SK-N-SH treated with all-trans-retinoic acid at 6 μM for 48 hours (cell line): Measurements from ENCODE around the gene CAPN8.

Source experiments
- ATAC-seq: fragments of 200-7000 bp; cut with Tn5 transposase; 3 replicates; pipeline ENCODE4 v1.9.1; 2020; ENCODE audit warnings: mild to moderate bottlenecking, moderate library complexity
- ARNTL ChIP-seq: fragments of 450-650 bp; formaldehyde crosslinking; IDR thresholded peaks from 2 replicates; pipeline ENCODE4 v1.5.0; 2020; ENCODE audit warnings: low read depth, mild to moderate bottlenecking, moderate library complexity, borderline replicate concordance
- BACH2 ChIP-seq: fragments of 250-450 bp; sonication (Bioruptor Pico); IDR thresholded peaks from 2 replicates; pipeline ENCODE4 v1.9.0; 2021; ENCODE audit warnings: mild to moderate bottlenecking, borderline replicate concordance
- CSDC2 ChIP-seq: fragments of 250-450 bp; sonication (Bioruptor Pico); IDR thresholded peaks from 2 replicates; pipeline ENCODE4 v1.5.0; 2020; ENCODE audit warnings: mild to moderate bottlenecking, moderate library complexity
- ESRRG ChIP-seq: fragments of 250-450 bp; sonication (Bioruptor Pico); IDR thresholded peaks from 2 replicates; pipeline ENCODE4 v1.6.1; 2021; ENCODE audit warnings: mild to moderate bottlenecking
- GLIS3 ChIP-seq: fragments of 250-450 bp; sonication (Bioruptor Pico); IDR thresholded peaks from 2 replicates; pipeline ENCODE4 v1.5.0; 2020; ENCODE audit warnings: mild to moderate bottlenecking, moderate library complexity
- OSR1 ChIP-seq: fragments of 250-450 bp; sonication (Bioruptor Pico); IDR thresholded peaks from 2 replicates; pipeline ENCODE4 v1.8.0; 2022; ENCODE audit warnings: moderate library complexity, mild to moderate bottlenecking, inconsistent platforms
- PPARA ChIP-seq: fragments of 250-450 bp; sonication (Bioruptor Pico); IDR thresholded peaks from 2 replicates; pipeline ENCODE4 v1.5.0; 2020; ENCODE audit warnings: mild to moderate bottlenecking, borderline replicate concordance
- RARB ChIP-seq: fragments of 250-450 bp; sonication (Bioruptor Pico); IDR thresholded peaks from 2 replicates; pipeline ENCODE4 v1.8.0; 2021; ENCODE audit warnings: mild to moderate bottlenecking, moderate library complexity
- SNAI2 ChIP-seq: fragments of 250-450 bp; sonication (Bioruptor Pico); IDR thresholded peaks from 2 replicates; pipeline ENCODE4 v1.5.0; 2020; ENCODE audit warnings: mild to moderate bottlenecking, moderate library complexity
- TCF4 ChIP-seq: fragments of 250-450 bp; sonication (Bioruptor Pico); IDR thresholded peaks from 2 replicates; pipeline ENCODE4 v1.8.0; 2021; ENCODE audit warnings: mild to moderate bottlenecking, moderate library complexity, borderline replicate concordance
- TOX ChIP-seq: fragments of 250-450 bp; sonication (Bioruptor Pico); IDR thresholded peaks from 2 replicates; pipeline ENCODE4 v1.8.0; 2021; ENCODE audit warnings: mild to moderate bottlenecking, moderate library complexity, borderline replicate concordance
- ZC3H10 ChIP-seq: fragments of 250-450 bp; sonication (Bioruptor Pico); IDR thresholded peaks from 2 replicates; pipeline ENCODE4 v1.5.1; 2021; ENCODE audit warnings: mild to moderate bottlenecking, moderate library complexity
- ZFP3 ChIP-seq: fragments of 250-450 bp; sonication (Bioruptor Pico); IDR thresholded peaks from 2 replicates; pipeline ENCODE4 v1.5.0; 2020; ENCODE audit warnings: mild to moderate bottlenecking, moderate library complexity
- ZFP30 ChIP-seq: fragments of 450-650 bp; formaldehyde crosslinking; IDR thresholded peaks from 2 replicates; pipeline ENCODE4 v1.5.0; 2022; ENCODE audit warnings: mild to moderate bottlenecking, moderate library complexity
- ZNF565 ChIP-seq: fragments of 450-650 bp; formaldehyde crosslinking; conservative IDR thresholded peaks from 2 replicates; pipeline ENCODE4 v1.5.0; 2020; ENCODE audit warnings: low read depth, mild to moderate bottlenecking, moderate library complexity
- ZNF70 ChIP-seq: fragments of 450-650 bp; formaldehyde crosslinking; IDR thresholded peaks from 2 replicates; pipeline ENCODE4 v1.5.0; 2020; ENCODE audit warnings: mild to moderate bottlenecking, moderate library complexity
- TF ChIP-seq, protein P1 (sequence below): fragments of 250-450 bp; sonication (Bioruptor Pico); IDR thresholded peaks from 2 replicates; pipeline ENCODE4 v1.8.0; 2020; ENCODE audit warnings: mild to moderate bottlenecking, moderate library complexity, borderline replicate concordance
- TF ChIP-seq, protein P2 (sequence below): fragments of 250-450 bp; sonication (Bioruptor Pico); IDR thresholded peaks from 2 replicates; pipeline ENCODE4 v1.5.1; 2021; ENCODE audit warnings: mild to moderate bottlenecking, moderate library complexity
- TF ChIP-seq, protein P3 (sequence below): fragments of 250-450 bp; sonication (Bioruptor Pico); IDR thresholded peaks from 2 replicates; pipeline ENCODE4 v1.5.0; 2020; ENCODE audit warnings: mild to moderate bottlenecking, moderate library complexity
- TF ChIP-seq, protein P4 (sequence below): fragments of 250-450 bp; sonication (Bioruptor Pico); IDR thresholded peaks from 2 replicates; pipeline ENCODE4 v1.8.0; 2021; ENCODE audit warnings: low read depth, mild to moderate bottlenecking, moderate library complexity, borderline replicate concordance
- TF ChIP-seq, protein P5 (sequence below): fragments of 250-450 bp; sonication (Bioruptor Pico); IDR thresholded peaks from 2 replicates; pipeline ENCODE4 v1.5.1; 2020; ENCODE audit warnings: low read depth, mild to moderate bottlenecking, moderate library complexity

Gene CAPN8

DNA sequence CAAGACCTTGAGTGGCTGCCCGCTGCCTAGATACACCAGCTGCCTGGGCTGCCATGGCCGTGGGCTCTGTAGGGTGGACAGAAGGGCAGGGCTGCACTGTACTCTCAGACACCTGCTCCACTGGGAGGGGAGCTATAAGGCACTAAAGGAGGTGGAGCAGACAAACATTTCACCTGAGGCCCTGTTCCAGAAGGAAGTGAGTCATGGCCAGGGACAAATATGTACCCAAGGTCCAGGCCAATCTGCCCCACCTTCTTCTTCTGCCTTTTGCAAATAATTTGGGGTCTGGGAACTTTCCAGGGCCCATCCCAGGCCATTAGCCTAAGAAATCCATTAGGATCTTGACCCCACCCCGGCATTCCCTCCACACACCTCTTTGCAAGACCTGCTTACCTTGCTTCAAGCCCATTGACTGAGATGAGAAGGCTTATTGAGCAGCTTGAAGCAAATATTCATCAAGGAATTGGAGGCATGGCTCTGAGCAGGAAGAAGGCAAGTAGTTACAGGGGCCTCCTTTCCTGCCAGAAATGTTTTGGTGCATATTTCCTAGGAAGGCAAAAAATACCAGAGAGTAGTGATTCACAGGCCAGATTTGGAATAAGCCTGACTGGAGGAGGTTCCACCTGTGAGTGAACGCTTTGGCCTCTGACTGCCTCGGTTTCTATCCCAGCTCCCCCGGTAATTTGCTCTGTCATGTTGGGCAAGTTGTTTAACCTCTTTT, at the start of gene CAPN8:
Gene CAPN8, minus strand, starts transcription at position 110 of the 721 bp plus-strand sequence. Its CDS starts 55 bp downstream, at position 55.
- ATAC-seq = no peak
- TF ChIP-seq TOX (CRISPR knock-in tag) = no peak
- no peak for TF ChIP-seq CSDC2
- no peak for TF ChIP-seq ESRRG (CRISPR knock-in tag)
- no peak for TF ChIP-seq OSR1
- TF ChIP-seq, protein P1, sequence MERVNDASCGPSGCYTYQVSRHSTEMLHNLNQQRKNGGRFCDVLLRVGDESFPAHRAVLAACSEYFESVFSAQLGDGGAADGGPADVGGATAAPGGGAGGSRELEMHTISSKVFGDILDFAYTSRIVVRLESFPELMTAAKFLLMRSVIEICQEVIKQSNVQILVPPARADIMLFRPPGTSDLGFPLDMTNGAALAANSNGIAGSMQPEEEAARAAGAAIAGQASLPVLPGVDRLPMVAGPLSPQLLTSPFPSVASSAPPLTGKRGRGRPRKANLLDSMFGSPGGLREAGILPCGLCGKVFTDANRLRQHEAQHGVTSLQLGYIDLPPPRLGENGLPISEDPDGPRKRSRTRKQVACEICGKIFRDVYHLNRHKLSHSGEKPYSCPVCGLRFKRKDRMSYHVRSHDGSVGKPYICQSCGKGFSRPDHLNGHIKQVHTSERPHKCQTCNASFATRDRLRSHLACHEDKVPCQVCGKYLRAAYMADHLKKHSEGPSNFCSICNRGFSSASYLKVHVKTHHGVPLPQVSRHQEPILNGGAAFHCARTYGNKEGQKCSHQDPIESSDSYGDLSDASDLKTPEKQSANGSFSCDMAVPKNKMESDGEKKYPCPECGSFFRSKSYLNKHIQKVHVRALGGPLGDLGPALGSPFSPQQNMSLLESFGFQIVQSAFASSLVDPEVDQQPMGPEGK = no peak
- TF ChIP-seq, protein P2, sequence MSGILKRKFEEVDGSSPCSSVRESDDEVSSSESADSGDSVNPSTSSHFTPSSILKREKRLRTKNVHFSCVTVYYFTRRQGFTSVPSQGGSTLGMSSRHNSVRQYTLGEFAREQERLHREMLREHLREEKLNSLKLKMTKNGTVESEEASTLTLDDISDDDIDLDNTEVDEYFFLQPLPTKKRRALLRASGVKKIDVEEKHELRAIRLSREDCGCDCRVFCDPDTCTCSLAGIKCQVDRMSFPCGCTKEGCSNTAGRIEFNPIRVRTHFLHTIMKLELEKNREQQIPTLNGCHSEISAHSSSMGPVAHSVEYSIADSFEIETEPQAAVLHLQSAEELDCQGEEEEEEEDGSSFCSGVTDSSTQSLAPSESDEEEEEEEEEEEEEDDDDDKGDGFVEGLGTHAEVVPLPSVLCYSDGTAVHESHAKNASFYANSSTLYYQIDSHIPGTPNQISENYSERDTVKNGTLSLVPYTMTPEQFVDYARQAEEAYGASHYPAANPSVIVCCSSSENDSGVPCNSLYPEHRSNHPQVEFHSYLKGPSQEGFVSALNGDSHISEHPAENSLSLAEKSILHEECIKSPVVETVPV = no peak
- TF ChIP-seq BACH2 (CRISPR knock-in tag) = no peak
- no peak for TF ChIP-seq GLIS3 (CRISPR knock-in tag)
- TF ChIP-seq, all 23 proteins: peak for 0

DNA sequence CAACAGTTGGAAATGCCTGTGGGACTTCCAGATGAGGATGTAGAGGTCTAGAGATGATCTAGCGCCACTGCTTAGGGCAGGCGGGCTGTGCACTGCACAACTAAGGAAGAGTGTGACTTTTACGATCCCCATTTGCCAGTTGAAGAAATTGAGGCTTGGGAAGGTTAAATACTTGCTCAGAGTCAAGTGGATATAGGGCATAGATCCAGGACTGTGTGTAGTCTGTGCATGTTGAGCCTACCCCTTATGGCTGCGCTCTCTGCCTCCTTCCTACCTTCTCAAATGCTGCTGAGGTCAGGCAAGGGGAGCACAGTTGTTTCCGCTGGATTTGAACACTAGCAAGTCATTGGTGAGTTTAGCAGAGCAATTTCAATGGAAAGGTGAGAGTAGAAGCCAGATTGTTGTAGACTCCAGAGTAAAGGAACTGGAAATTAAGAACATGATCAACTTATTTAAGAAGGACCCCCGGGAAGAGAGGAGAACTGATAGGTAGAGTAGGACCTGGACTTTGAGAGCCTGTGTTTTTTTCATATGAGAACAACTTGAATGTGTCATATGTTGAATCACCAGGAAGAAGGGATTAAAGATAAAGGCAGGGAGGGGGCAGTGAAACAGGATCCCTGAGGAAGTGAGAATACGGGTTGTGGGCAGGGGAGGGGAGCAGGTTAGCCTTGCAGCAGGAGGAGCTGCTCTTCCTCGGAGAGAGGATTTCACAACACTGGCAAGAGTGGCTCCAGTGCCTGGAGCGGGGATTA, 49.5 kb upstream of the CAPN8 start:
- TF ChIP-seq ZNF70 (CRISPR knock-in tag) (no peak), BACH2 (CRISPR knock-in tag) (no peak), SNAI2 (CRISPR knock-in tag) (no peak), OSR1 (no peak)
- ATAC-seq = peak; percentile 21

DNA sequence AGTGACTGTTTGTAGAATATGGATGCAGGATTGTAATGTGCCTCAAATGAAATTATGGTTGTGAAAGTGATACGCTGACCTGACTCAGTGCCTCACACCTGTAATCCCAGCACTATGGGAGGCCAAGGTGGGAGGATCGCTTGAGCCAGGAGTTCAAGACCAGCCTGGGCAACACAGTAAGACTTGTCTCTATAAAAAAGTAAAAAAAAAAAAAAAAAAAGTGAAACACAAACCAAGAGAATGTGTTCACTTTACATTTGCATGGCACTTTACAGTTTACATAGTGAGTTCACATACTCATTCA, 48.9 kb upstream of the CAPN8 start:
- TF ChIP-seq CSDC2 (no peak), ARNTL (CRISPR knock-in tag) (no peak), ZFP30 (CRISPR knock-in tag) (no peak), SNAI2 (CRISPR knock-in tag) (no peak), TCF4 (no peak), OSR1 (no peak), ESRRG (CRISPR knock-in tag) (no peak), GLIS3 (CRISPR knock-in tag) (no peak), PPARA (CRISPR knock-in tag) (no peak), ZC3H10 (CRISPR knock-in tag) (no peak), ZNF70 (CRISPR knock-in tag) (no peak), RARB (no peak), ZNF565 (CRISPR knock-in tag) (no peak), ZFP3 (no peak)
- TF ChIP-seq, protein P2 = no peak
- TF ChIP-seq, protein P3, sequence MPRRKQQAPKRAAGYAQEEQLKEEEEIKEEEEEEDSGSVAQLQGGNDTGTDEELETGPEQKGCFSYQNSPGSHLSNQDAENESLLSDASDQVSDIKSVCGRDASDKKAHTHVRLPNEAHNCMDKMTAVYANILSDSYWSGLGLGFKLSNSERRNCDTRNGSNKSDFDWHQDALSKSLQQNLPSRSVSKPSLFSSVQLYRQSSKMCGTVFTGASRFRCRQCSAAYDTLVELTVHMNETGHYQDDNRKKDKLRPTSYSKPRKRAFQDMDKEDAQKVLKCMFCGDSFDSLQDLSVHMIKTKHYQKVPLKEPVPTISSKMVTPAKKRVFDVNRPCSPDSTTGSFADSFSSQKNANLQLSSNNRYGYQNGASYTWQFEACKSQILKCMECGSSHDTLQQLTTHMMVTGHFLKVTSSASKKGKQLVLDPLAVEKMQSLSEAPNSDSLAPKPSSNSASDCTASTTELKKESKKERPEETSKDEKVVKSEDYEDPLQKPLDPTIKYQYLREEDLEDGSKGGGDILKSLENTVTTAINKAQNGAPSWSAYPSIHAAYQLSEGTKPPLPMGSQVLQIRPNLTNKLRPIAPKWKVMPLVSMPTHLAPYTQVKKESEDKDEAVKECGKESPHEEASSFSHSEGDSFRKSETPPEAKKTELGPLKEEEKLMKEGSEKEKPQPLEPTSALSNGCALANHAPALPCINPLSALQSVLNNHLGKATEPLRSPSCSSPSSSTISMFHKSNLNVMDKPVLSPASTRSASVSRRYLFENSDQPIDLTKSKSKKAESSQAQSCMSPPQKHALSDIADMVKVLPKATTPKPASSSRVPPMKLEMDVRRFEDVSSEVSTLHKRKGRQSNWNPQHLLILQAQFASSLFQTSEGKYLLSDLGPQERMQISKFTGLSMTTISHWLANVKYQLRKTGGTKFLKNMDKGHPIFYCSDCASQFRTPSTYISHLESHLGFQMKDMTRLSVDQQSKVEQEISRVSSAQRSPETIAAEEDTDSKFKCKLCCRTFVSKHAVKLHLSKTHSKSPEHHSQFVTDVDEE = no peak
- TF ChIP-seq, protein P4, sequence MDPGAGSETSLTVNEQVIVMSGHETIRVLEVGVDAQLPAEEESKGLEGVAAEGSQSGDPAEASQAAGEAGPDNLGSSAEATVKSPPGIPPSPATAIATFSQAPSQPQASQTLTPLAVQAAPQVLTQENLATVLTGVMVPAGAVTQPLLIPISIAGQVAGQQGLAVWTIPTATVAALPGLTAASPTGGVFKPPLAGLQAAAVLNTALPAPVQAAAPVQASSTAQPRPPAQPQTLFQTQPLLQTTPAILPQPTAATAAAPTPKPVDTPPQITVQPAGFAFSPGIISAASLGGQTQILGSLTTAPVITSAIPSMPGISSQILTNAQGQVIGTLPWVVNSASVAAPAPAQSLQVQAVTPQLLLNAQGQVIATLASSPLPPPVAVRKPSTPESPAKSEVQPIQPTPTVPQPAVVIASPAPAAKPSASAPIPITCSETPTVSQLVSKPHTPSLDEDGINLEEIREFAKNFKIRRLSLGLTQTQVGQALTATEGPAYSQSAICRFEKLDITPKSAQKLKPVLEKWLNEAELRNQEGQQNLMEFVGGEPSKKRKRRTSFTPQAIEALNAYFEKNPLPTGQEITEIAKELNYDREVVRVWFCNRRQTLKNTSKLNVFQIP (CRISPR knock-in tag) = no peak
- TF ChIP-seq, protein P5, sequence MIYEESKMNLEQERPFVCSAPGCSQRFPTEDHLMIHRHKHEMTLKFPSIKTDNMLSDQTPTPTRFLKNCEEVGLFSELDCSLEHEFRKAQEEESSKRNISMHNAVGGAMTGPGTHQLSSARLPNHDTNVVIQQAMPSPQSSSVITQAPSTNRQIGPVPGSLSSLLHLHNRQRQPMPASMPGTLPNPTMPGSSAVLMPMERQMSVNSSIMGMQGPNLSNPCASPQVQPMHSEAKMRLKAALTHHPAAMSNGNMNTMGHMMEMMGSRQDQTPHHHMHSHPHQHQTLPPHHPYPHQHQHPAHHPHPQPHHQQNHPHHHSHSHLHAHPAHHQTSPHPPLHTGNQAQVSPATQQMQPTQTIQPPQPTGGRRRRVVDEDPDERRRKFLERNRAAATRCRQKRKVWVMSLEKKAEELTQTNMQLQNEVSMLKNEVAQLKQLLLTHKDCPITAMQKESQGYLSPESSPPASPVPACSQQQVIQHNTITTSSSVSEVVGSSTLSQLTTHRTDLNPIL (CRISPR knock-in tag) = no peak
- no peak for ATAC-seq
